Left hindlimb (tissue), 1 donor: ENCODE results near the gene SLC7A9.
"Not testable (repeated sequence)": the region's sequence is repeated elsewhere in the genome, so short reads cannot be mapped to it uniquely, and the experiment has no call there.

Experiments used
- DNase-seq: peaks from one replicate; pipeline ENCODE4 v3.0.0-alpha.2; 2018

The SLC7A9 gene

DNA sequence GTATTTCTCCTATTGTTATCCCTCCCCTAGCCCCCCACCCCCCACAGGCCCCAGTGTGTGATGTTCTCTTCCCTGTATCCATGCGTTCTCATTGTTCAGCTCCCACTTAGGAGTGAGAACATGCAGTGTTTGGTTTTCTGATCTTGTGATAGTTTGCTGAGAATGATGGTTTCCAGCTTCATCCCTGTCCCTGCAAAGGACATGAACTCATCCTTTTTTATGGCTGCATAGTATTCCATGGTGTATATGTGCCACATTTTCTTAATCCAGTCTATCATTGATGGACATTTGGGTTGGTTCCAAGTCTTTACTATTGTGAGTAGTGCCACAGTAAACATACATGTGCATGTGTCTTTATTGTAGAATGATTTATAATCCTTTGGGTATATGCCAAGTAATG lies 87.5 kb downstream of the SLC7A9 start:
- DNase-seq: not testable (repeated sequence)

DNA sequence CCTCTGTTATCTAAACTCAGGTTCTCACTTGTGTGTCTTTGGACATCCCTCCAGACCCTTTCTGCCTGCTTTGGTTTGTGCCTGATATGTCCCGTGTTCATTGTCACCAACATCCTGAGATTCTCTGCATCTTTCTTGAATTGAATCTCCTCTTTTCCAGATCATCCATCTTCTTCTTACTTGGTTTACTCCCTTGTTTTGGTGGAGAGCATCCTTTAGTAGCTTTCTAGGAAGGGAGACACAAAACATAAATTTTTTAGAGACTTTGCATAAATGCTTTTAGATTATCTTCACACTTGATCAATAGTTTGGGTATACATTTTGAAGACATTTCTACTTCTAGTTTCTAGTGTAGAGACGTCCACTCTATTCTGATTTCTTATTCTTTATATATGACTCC lies 88.3 kb downstream of the SLC7A9 start:
- no peak for DNase-seq
